ENCODE data around the gene COQ8A. TPM values are rescaled to one million over a fixed set of nuclear protein-coding genes. Genes with fewer than 3 reads are reported as not detected.

The COQ8A gene
- total RNA-seq, 4 donors from 2014 or later: 22.8 to 41.7 (median 27.7) TPM

- no peak for DNase-seq
- no peak for TF ChIP-seq CTCF (IDR thresholded peaks at IDR 0.05)
- no peak for TF ChIP-seq POLR2A (IDR thresholded peaks at IDR 0.05)
- H3K27ac ChIP-seq: peak overlapping the region; percentile 14 to 16
- no peaks in the 10 kb centered on the region for H3K36me3 ChIP-seq
- intact Hi-C loops (cut with DNase I; ENCODE audit: low total_unique reads): no loop called here
- no peaks in the 10 kb centered on the region for H3K9me3 ChIP-seq
- H3K4me3 ChIP-seq: no peak overlapping the region
- H3K27me3 ChIP-seq: no peaks in the 10 kb centered on the region
- peaks cover 3 to 4% of the 10 kb centered on the region in 2 donors for H3K4me1 ChIP-seq
Observed at GRCh38 chr1:226945106-226945857, 5.2 kb downstream of the COQ8A start.

- H3K9me3 ChIP-seq: no peaks in the 10 kb centered on the region
- H3K36me3 ChIP-seq: no peaks in the 10 kb centered on the region
- no peaks in the 10 kb centered on the region for H3K27me3 ChIP-seq
- intact Hi-C loops (cut with DNase I; ENCODE audit: low total_unique reads): no loop called here
- TF ChIP-seq POLR2A (IDR thresholded peaks at IDR 0.05): no peak
- TF ChIP-seq CTCF (IDR thresholded peaks at IDR 0.05): no peak
- no peak overlapping the region for H3K4me3 ChIP-seq
- peak overlapping the region; percentile 11 to 14 for H3K27ac ChIP-seq
- DNase-seq: no peak
- H3K4me1 ChIP-seq: peaks cover 3 to 4% of the 10 kb centered on the region in 2 donors
Observed at GRCh38 chr1:226945858-226946245, 5.8 kb downstream of the COQ8A start.

- Histone ChIP-seq H3K4me1 (peaks cover 3 to 4% of the 10 kb centered on the region in 2 donors), H3K4me3 (no peak overlapping the region), H3K27ac (peak overlapping the region in 1 of 2 donors; percentile 11), H3K9me3 (no peaks in the 10 kb centered on the region), H3K36me3 (no peaks in the 10 kb centered on the region), H3K27me3 (no peaks in the 10 kb centered on the region)
- no peak for DNase-seq
- intact Hi-C loops (cut with DNase I; ENCODE audit: low total_unique reads): no loop called here
- TF ChIP-seq CTCF (IDR thresholded peaks at IDR 0.05) (no peak), POLR2A (IDR thresholded peaks at IDR 0.05) (no peak)
Observed at GRCh38 chr1:226946285-226946684, 6.2 kb downstream of the COQ8A start.

- TF ChIP-seq CTCF (IDR thresholded peaks at IDR 0.05): no peak
- TF ChIP-seq POLR2A (IDR thresholded peaks at IDR 0.05): no peak
- Histone ChIP-seq H3K36me3 (no peaks in the 10 kb centered on the region), H3K27me3 (no peaks in the 10 kb centered on the region), H3K27ac (no peak overlapping the region), H3K4me3 (no peak overlapping the region), H3K9me3 (no peaks in the 10 kb centered on the region), H3K4me1 (peaks cover 3 to 4% of the 10 kb centered on the region in 2 donors)
- DNase-seq: no peak
- intact Hi-C loops (cut with DNase I; ENCODE audit: low total_unique reads): no loop called here
Observed at GRCh38 chr1:226946841-226947240, 6.7 kb downstream of the COQ8A start.

GRCh38 chr1:226948051-226948450 is 8.0 kb downstream of the COQ8A start:
- Histone ChIP-seq H3K4me1 (peaks cover 0 to 4% of the 10 kb centered on the region in 2 donors), H3K36me3 (no peaks in the 10 kb centered on the region), H3K27ac (no peak overlapping the region), H3K27me3 (no peaks in the 10 kb centered on the region), H3K9me3 (no peaks in the 10 kb centered on the region), H3K4me3 (no peak overlapping the region)
- TF ChIP-seq CTCF (IDR thresholded peaks at IDR 0.05) (no peak), POLR2A (IDR thresholded peaks at IDR 0.05) (no peak)
- intact Hi-C loops (cut with DNase I; ENCODE audit: low total_unique reads): no loop called here
- no peak for DNase-seq
